Cardiac fibroblast (primary cell): Measurements from ENCODE around the gene RPRD1B.
A peak's percentile ranks its signal among the peaks of the same experiment; 100 is the strongest.

Source experiments
- DNase-seq, 2 donors: peaks; one replicate each; pipeline versions ENCODE4 v3.0.0 to v3.0.0-alpha.2; 2010; ENCODE audit warnings: low read depth in 2 of 2
- H3K4me3 ChIP-seq, 2 donors: replicated peaks in 1 of 2; 1 replicate in 1 of 2; 2 replicates in 1 of 2; pipeline ENCODE4 v1.5.1; 2011; ENCODE audit warnings: low read depth in 2 of 2, low read length in 2 of 2, mild to moderate bottlenecking in 2 of 2, moderate library complexity in 1 of 2
- TF ChIP-seq, protein P1 (sequence below): IDR thresholded peaks from one replicate; pipeline ENCODE4 v1.5.1; 2011; ENCODE audit warnings: low read depth, mild to moderate bottlenecking, low read length, inconsistent platforms

Gene RPRD1B

DNA sequence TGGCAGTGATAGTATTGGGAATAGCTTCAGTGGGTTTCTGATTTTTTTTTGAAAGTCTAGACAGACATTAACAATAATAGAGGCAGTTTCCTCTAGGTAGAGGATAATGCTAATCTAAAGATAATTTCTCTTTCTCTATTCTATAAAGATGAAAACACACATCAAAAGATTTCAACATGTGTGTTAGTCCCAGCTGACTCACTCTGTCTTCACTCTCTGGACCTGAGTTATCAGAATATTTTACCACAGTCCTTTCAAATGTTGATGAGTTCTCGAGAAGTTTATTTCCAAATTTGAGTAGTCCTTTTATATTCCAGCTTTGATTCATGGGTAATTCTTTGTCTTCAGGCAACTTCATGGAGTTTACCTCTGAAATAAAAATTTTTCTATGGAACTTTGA lies 17.1 kb downstream of the RPRD1B start:
- H3K4me3 ChIP-seq, result no peak overlapping the region
- TF ChIP-seq, protein P1, sequence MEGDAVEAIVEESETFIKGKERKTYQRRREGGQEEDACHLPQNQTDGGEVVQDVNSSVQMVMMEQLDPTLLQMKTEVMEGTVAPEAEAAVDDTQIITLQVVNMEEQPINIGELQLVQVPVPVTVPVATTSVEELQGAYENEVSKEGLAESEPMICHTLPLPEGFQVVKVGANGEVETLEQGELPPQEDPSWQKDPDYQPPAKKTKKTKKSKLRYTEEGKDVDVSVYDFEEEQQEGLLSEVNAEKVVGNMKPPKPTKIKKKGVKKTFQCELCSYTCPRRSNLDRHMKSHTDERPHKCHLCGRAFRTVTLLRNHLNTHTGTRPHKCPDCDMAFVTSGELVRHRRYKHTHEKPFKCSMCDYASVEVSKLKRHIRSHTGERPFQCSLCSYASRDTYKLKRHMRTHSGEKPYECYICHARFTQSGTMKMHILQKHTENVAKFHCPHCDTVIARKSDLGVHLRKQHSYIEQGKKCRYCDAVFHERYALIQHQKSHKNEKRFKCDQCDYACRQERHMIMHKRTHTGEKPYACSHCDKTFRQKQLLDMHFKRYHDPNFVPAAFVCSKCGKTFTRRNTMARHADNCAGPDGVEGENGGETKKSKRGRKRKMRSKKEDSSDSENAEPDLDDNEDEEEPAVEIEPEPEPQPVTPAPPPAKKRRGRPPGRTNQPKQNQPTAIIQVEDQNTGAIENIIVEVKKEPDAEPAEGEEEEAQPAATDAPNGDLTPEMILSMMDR, result no peak
- peak; percentile 17 to 56 for DNase-seq

- DNase-seq, result no peak
- TF ChIP-seq, protein P1, result no peak
- no peak overlapping the region for H3K4me3 ChIP-seq
These were observed 19.3 kb downstream of the RPRD1B start for GRCh38 chr20:38052870-38053269.

DNA sequence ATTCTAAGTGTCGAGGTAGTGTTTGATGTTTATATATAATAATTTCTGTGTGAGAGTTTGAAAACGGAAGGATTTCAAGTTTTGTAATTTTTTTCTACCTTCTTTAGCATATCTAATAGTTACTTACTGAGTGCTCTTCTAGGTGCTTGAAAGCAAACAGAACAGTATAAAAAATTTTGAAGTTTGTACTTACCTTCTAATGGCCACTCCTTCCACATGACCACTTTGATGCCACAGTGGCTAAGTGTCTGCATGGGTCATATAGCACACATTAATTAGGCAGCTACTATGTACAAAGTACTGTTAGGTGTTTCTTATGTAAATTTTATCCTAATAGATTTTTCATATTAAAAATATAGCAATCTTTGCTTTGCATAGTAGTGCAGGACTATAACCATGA lies 21.1 kb downstream of the RPRD1B start:
- TF ChIP-seq, protein P1, result no peak
- no peak for DNase-seq
- H3K4me3 ChIP-seq, result no peak overlapping the region

DNA sequence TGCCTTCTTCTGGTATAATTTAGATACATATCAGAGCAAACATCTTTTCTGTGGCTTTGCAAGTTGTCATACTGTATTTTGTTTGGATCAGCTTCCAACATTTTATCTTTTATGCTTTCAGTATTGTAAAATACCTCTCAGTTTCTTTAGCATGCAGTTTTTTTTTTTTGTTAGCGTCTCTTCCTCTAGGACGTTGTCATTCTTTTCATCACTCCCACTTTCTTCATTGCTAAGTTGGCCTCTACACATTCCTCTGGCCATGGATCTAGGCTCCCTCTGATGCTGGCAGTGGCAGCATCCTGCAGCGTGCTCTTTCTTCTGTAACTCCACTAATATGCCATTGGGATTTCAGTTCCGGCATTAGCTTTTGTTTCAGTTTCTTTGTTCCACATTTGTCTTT lies 21.7 kb downstream of the RPRD1B start:
- peak in 1 of 2 donors; percentile 67 for DNase-seq
- TF ChIP-seq, protein P1, result no peak
- no peak overlapping the region for H3K4me3 ChIP-seq

DNA sequence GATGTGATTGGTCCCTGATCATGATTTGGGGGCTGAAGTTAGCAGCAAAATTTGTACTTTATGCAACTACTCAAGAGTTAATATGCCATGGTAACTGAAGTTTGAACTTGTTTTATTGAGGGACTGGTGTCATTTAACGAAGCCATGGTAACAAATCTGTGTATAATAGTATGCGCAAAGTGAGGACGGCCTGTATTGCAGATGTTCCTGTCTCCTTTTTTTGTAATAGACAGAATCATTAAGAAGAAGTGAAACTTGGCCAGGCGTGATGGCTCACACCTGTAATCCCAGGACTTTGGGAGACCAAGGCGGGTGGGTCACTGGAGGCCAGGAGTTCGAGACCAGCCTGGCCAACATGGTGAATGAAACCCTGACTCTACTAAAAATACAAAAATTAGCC lies 22.3 kb downstream of the RPRD1B start:
- TF ChIP-seq, protein P1, result no peak
- H3K4me3 ChIP-seq, result no peak overlapping the region
- DNase-seq, result no peak

- DNase-seq, result peak; percentile 76 to 82
- TF ChIP-seq, protein P1, result peak; percentile 74
- H3K4me3 ChIP-seq, result no peak overlapping the region
These were observed 23.9 kb downstream of the RPRD1B start for GRCh38 chr20:38057351-38057972.

DNA sequence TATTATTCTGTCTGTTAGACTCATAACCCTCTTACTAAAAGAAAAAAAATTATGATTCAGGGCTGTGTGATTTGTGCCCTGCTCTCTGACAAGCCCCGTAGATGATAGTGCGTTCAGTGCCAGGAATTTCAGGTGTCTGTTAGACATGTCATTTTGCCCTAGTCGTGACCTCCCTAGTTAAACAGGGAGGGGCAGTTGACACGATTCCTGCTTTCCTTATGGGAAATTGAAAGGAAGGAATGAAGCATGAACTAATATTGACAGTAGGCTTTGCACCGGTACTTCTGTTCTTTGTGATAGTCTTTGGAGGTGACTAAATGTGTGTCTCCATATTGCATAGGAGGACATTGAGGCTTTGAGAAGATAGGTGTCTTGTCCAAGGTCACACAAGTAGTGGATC lies 26.3 kb downstream of the RPRD1B start:
- H3K4me3 ChIP-seq, result no peak overlapping the region
- TF ChIP-seq, protein P1, result no peak
- no peak for DNase-seq
